Body of pancreas (tissue), 4 donors: ENCODE data around the gene FKBP10.

Experiments
- CTCF ChIP-seq, 7 experiments: fragments of 450-650 bp in 4 of 7; fragments of 200-600 bp in 3 of 7; sonication (generic) in 3 of 7; IDR thresholded peaks; one replicate each; pipeline ENCODE4 v1.5.1; 2016 to 2019; ENCODE audit warnings: antibody characterized with exemption in 7 of 7
- POLR2A ChIP-seq, 3 donors: fragments of 450-650 bp; IDR thresholded peaks; one replicate each; pipeline ENCODE4 v1.6.1; 2016; ENCODE audit warnings: antibody characterized with exemption in 3 of 3, mild to moderate bottlenecking in 2 of 3

DNA sequence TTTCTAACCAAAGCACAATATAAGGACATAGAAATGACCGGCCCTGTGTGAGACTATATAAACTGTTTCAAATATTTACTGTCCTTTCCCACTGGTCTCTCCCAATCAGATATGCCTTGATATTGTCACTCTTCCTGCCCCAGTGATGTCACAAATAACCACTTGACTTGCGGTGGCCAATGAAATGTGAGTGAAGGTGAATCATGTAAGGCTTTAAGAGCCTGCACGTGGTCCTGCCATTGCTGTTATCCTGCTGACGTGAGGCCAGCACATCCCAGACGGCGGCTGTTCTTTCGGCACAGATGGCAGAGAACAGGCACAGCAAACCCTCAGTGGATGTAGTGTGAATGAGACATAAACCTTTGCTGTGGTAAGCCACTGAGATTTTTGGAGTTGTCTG is 57.8 kb downstream of the FKBP10 start:
- TF ChIP-seq CTCF (IDR thresholded peaks at IDR 0.05) (no peak), POLR2A (IDR thresholded peaks at IDR 0.05) (no peak)
